Measurements from ENCODE around the gene CRADD.

Gene CRADD

GRCh38 chr12:93808169-93808899 is 131.2 kb downstream of the CRADD start:
- no peak for DNase-seq (ENCODE audit: low spot score)

DNA sequence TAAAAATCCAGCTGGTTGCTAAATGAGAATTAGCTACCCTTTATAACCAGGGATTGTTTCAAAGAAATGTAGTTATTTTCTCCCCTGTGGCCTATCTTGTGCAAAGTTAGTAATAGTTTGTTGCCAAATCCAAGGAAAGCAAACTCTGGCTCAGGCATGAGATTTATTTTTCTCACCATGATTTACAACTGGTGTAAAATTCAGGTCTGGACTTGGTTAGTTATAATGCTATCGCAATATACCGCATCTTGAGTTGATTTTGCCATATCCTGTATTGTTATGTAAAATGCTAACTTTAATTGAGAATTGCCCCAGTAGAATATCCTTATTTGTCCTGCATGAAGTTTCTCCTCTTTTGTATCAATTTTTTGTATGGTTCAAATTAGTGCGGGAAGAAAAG is 135.5 kb downstream of the CRADD start:
- DNase-seq (ENCODE audit: low spot score), result no peak

GRCh38 chr12:93813186-93813585 is 136.0 kb downstream of the CRADD start:
- no peak for DNase-seq (ENCODE audit: low spot score)

DNA sequence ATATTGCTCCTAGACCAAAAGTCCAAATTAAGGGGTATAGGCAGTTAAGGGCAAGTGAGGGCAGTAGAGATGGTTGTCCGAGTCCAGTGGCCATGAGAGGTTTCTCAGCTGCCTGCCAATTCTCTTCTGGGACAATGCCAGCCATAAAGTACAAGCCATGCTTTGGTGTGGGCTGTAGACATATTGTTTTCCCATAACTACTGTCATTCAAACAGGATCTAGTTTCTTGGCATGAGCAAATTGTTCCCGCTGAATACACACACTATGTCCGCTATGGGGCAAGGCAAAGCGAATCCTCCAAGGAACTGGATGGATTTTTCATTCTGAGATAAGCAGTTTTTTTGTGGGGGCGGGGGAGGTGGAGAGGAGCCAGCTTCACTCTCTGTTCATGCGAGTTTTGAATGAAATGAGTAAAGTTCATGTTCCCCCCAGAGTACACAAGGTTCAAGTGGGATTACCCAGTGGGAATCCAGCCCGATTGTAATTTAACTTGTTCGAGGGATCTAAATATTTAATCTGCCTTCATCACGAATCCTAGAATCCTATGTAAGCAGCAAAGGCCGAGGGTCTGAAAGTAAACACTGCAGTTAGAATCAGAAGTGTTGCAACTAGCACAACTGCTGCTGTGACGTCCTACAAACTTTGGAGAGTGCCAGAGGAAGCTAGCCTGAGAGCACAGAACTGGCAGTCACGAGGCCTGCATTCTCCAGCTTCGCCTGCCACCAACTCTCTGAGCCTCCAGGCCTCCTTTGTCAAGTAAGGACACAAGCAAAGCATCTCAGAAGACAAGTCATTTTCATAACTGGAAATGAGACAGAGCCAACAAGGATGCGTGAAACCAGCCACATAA is 137.0 kb downstream of the CRADD start:
- no peak for DNase-seq (ENCODE audit: low spot score)

- no peak for DNase-seq (ENCODE audit: low spot score)
These were observed 141.4 kb downstream of the CRADD start for GRCh38 chr12:93818488-93819049.

DNA sequence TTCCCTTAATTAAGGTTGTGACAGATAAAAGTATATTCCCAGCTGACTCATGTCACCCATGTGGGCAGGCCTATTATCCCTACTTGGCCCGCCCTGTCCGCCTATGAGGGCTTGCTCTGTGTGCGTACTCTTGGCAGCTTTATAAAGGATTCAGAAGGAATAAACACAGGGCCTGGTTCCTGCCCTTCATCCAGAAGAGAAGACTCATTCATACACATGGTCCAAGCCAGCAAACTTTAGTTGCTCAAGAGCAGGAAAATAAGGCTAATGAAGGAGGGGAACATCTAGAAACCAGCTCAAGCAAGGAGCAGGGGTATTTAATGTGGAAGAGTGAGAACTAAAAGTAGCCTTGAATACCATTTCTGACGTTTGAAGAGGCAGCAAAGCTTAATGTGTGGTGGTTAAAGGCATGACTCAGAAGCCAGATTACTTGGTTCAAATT is 141.9 kb downstream of the CRADD start:
- DNase-seq (ENCODE audit: low spot score), result no peak

DNA sequence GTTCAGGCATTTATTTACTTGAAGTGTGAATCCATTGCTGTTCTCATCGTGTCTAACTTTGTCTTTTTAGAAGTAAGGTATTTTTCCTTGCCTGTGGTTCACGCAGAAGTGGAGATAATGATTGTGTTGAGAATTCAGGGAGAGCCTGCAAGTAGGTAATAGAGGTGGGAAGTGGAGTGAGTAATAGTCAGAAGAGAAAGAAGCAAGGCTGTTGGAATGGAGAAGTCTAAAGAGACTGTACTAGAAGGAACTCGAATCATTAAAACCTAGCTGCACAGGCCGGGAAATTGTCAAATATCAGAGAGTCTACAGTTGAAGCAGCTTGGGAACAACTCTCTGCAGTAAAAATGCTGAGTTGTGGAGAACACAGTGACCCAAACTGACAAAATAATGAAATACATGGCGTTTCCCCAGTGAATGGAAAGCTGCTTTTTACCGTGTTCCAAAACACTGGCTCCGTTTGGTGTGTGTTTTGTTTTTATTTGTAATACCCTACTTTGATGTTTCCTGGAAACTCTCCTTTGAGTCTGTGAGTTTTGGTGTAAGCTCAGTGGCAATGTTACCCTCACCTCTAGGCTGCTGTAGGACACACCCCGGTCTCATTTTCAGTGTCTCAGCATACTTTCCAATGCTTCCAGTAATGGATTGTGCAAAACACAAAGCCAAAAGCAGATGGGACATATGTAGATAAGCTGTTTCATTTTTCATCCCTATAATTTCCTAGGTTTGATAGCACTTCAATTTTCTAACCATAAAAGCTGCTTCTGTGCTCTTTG is 146.6 kb downstream of the CRADD start:
- no peak for DNase-seq (ENCODE audit: low spot score)

GRCh38 chr12:93824514-93825500 is 147.6 kb downstream of the CRADD start:
- DNase-seq (ENCODE audit: low spot score), result peak; percentile 74

DNA sequence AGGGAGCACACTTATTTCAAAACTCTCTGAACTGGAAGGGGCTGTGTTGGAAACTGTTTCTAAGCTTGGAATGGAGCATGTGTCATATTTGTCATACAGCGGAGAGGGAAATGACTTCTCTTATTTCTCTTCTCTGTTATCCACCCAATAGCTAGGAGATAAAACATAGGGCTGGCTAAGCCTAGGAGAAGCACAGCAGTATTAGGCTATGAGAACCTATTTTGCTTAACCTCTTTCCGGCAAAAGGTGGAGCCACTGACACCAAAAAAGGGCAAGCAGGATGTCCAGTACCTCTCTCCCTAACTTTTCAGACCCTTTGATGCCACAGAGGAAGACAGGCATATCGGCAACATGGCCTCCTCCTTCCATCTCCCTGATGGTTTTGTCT is 148.3 kb downstream of the CRADD start:
- no peak for DNase-seq (ENCODE audit: low spot score)

- DNase-seq (ENCODE audit: low spot score), result no peak
These were observed 148.9 kb downstream of the CRADD start for GRCh38 chr12:93825931-93826555.

DNA sequence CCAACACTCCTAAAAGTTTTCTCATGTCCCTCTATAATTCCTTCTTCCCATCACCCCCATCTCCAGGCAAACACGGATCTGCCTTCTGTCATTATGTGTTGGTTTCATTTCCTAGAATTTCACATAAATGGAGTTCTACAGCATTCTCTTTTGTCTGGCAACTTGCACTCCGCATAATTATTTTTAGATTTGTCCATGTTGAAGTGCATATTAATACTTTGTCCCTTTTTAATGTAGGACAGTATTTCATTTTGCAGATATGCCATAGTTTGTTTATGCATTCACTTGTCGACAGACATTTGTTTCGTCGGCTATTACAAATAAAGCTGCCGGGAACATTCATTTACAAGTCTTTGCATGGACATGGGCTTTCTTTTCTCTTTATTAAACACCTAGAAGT is 150.0 kb downstream of the CRADD start:
- DNase-seq (ENCODE audit: low spot score), result no peak

GRCh38 chr12:93827669-93828068 is 150.5 kb downstream of the CRADD start:
- DNase-seq (ENCODE audit: low spot score), result no peak

DNA sequence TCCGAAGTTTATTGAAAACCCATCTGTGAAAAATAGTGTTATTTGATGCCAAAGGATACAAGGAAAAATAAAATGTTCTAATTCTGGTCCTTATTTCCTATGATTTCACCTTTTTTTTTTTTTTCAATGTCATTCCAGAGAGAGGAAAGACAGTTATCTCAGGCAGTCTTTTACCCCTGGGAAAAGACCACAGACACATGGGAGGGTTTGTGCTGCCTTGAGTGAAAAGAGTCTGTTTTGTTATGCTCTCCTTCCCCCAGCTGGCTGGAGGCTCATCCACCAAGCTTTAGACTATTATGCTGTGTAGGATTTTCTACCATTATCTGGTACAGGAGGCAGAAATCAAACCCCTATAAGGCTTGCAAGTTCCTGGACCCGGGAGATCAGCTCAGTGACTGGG is 151.8 kb downstream of the CRADD start:
- DNase-seq (ENCODE audit: low spot score), result no peak

DNA sequence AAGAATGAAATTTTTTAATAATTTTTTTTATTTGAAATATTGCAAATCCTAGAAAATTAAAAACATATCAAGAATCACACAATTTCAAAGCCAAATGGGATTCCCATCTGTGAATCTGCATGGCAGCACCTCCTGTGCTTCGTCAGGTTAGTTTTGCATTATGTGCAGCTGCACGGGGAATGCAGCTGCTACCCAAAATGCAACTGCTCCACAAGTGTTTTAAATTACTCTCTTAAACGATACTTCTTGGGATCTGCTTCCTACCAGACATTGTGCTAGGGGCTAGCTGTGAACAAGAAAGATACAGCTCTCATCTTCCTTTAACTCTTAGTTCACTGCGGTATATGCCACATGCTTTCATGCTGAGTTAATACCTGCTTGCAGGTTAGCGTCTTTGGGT is 154.2 kb downstream of the CRADD start:
- DNase-seq (ENCODE audit: low spot score), result no peak

DNA sequence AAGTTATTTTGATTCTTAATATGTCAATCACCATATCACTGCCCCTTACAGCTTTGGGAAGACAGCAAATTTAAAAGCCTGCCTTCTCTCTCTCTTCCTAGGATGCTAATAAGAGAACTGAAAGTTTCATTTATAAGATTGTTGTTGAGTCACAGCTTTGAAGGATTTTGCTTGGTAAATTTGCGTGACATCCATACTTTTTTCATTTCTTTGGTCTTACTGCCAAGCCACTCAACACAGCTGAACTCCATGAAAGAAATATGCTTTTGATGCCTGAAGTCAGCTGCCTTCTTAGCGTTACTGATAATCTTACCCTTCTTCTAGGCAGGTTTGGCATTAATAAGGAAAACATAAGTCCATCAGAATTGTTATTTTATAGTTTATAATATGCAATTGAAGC is 155.0 kb downstream of the CRADD start:
- DNase-seq (ENCODE audit: low spot score), result no peak

GRCh38 chr12:93833946-93834345 is 156.8 kb downstream of the CRADD start:
- no peak for DNase-seq (ENCODE audit: low spot score)

DNA sequence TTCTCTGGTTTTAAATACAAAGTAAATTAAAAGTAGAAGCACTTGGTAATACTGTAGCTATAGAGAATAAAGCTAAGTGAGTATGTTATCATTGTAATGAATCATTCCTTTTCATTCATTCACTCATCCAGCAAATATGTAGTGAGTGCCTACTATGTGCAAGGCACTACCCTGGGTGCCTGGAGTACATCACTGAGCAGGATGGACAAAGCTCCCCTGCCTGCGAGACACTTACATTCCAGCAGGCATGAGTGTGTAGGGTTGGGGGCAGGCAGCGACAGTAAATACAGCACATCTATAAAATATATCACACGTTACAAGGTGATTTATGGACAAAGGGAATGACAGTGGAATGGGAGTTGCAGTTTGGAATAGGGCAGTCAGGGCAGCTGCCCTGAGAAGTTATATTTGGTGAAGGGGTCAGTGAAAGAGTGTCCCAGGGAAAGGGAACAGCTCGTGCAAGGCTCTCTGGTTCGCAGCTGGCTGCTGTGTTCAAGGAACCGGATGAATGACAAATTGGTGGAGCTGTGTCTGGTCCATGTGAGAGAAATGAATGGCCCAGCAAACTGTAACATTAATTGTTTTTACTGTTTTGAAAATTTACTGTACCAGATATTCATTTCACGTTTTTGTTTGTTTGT is 159.6 kb downstream of the CRADD start:
- no peak for DNase-seq (ENCODE audit: low spot score)

DNA sequence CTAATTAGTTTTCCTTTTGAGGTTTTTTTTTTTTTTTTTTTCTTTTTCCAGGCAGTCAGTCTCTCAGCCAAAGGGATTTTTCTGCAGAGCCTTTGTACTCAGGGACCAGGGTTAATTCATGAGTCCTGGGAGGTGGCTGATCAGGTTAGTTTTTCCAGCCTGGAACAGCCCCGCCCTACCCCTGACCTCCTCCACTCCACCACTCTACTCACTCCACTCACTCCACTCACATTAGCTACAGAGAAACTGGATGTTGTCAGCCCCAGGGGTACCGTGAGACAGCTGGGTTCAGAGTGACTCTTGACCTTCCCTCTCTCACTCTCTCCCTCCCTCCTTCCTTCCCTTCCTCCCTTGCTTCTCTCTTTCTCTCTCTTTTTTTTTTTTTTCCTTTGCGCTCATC is 161.0 kb downstream of the CRADD start:
- no peak for DNase-seq (ENCODE audit: low spot score)

DNA sequence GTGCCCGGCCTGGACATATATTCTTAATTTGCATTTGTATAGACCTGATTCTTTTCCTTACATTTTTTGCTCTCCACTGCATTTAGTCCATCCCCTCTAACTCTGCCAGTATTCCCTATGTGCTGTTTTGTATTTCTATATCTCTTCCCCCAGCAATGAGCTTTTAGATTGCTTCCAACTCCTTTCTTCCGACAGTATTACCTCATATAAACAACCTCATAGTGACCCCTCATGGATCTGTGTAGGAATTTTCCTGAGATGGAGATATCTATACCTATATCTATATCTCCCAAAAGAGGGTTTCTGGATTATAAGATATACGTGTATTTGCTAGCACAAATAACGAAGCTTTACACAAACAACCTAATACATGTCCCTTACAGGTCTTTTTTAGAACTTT is 161.9 kb downstream of the CRADD start:
- no peak for DNase-seq (ENCODE audit: low spot score)

- no peak for DNase-seq (ENCODE audit: low spot score)
These were observed 164.5 kb downstream of the CRADD start for GRCh38 chr12:93841671-93842070.

Data from iPS-NIHi11 (cell line).